WI38 (cell line): ENCODE data around the gene MRPL40.
"Not testable (repeated sequence)": the region's sequence is repeated elsewhere in the genome, so short reads cannot be mapped to it uniquely, and the experiment has no call there.

Source experiments
- H3K4me3 ChIP-seq: 2 replicates; pipeline ENCODE4 v1.5.1; 2011; ENCODE audit warnings: low read depth, mild to moderate bottlenecking, control low read depth, low read length
- CTCF ChIP-seq: IDR thresholded peaks from 2 replicates; pipeline ENCODE4 v1.5.1; 2012; ENCODE audit warnings: low read depth, mild to moderate bottlenecking, control low read depth, low read length

Gene MRPL40

GRCh38 chr22:19431649-19432132, 654 bp upstream of the MRPL40 start, which contains the start of gene HIRA:
Gene HIRA (minus strand): TSS chr22:19431733. CDS start chr22:19431476, 257 bp downstream.
- H3K4me3 ChIP-seq: peak within 1 kb of the TSS; percentile 72
- TF ChIP-seq CTCF: no peak

- TF ChIP-seq CTCF: no peak
- no peak overlapping the region for H3K4me3 ChIP-seq
These were observed 2.1 kb downstream of the MRPL40 start for GRCh38 chr22:19434401-19434800.

DNA sequence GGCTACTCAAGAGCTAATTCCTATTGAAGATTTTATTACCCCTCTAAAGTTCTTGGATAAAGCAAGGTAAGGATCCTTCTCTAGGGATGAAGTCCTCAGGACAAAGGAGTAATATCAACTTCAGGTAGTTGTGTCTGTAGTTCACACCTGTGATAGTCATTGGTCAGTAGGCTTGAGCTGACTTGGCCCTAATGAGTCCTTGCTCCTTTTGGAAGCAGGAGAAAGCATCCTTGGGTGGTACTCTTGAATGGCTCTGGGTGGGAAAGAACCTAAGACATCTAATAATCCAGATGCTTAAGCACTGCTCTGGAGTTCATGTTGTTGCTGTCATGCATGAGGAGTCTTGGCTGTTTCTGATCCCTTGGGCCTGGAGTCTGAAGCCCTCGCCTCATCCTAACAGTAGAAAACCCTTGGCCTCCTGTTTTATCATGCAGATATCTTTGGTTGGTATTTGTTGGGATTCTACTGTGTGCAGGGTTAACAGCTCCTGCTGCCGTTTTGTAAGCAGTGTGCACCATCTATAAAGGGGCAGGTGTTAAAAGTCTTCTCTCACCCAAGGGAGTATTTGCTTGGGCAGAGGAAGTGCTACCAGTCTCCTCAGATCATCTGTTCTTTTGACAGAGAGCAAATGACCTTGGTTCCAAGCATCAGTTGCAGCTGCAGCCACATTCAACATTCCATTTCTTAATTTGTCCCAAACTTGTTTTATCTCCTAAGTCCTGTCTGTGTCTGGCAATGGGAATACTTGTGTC, 2.7 kb downstream of the MRPL40 start:
- TF ChIP-seq CTCF: no peak

DNA sequence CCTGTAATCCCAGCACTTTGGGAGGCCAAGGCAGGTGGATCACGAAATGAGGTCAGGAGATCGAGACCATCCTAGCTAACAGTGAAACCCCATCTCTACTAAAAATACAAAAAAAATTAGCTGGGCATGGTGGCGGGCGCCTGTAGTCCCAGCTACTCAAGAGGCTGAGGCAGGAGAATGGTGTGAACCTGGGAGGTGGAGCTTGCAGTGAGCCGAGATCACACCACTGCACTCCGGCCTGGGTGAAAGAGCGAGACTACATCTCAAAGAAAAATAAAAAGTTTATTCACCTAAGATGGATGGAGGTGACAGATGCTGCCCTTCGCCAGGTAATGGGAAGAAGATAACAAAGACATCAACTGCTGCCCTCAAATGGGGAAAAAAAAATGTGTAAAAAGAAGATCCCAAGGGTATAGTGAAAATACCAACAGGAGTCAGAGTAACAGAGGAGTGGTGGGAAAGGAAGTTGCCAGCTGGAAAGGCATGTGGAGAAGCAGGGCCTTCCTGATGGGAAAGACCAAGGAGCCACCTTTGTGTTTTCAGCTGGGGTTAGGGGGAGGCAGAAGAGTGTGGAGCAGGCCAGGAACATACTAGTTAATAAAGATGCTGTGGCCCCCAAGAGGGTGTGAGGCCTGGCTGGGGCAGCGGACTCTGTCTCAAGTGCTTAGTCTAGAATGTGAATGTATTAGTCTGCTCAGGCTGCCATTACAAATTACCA, 4.3 kb downstream of the MRPL40 start:
- H3K4me3 ChIP-seq: not testable (repeated sequence)

More for the DNA sequence above, 2.7 kb downstream of the MRPL40 start:
- no peak overlapping the region for H3K4me3 ChIP-seq

DNA sequence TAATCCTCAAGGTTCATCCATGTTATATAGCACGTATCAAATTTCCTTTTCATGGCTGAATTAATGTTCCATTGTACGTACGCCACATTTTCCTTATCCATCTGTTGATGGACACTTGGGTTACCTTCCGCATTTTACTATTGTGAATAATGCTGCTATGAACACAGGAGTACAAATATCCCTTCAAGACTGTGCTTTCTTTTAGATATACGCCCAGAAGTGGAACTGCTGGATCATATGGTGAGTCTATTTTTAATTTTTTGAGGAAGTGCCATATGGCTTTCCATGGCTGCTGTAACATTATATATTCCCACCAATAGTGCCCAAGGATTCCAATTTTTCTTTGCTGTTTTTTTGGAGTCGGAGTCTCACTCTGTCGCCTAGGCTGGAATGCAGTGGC, 6.0 kb downstream of the MRPL40 start:
- TF ChIP-seq CTCF: no peak

GRCh38 chr22:19440411-19441195, 8.3 kb downstream of the MRPL40 start:
- no peak overlapping the region for H3K4me3 ChIP-seq
- no peak for TF ChIP-seq CTCF

More for the DNA sequence above, 6.0 kb downstream of the MRPL40 start:
- H3K4me3 ChIP-seq: no peak overlapping the region

DNA sequence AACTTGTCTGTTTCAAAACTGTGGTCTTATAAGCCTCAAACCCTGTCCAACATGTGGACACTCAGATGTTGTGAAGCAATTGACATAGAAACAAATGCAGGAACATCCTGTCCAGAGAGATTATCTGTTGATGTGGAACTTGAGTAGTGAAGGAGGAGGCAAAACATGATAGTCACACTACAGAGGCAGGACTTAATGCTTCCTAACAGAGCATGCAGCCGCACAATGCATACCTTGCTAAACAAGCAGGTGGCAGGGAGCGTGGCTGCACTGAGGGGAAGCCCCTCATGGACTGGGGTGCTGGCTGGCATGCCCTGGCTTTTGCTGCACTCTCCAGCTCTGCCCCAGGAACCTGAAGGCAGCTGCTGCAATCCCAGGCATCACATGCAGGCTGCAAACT, 9.8 kb downstream of the MRPL40 start:
- no peak for TF ChIP-seq CTCF
- H3K4me3 ChIP-seq: no peak overlapping the region
